Gastroesophageal sphincter (tissue), 4 donors: Measurements from ENCODE around the gene PHACTR1. TPM values are rescaled to one million over a fixed set of nuclear protein-coding genes. Genes with fewer than 3 reads are reported as not detected.

Experiments
- ATAC-seq: fragments of 150-250 bp; one replicate; pipeline ENCODE4 v1.9.1; 2016; ENCODE audit warnings: mild to moderate bottlenecking, moderate library complexity
- H3K27ac ChIP-seq, 4 donors: fragments of 200-600 bp; sonication (generic) in 3 of 4; 1 replicate in 3 of 4; 2 replicates in 1 of 4; pipeline ENCODE4 v1.5.1; 2016 to 2019
- H3K27me3 ChIP-seq: fragments of 200-600 bp; sonication (generic); one replicate; pipeline ENCODE4 v1.5.1; 2019
- H3K36me3 ChIP-seq, 2 donors: fragments of 200-600 bp; sonication (generic); one replicate each; pipeline ENCODE4 v1.5.1; 2019; ENCODE audit warnings: control low read depth in 1 of 2
- H3K4me1 ChIP-seq, 3 donors: fragments of 200-600 bp; sonication (generic); 1 replicate in 2 of 3; 2 replicates in 1 of 3; pipeline ENCODE4 v1.5.1; 2016 to 2019; ENCODE audit warnings: control low read depth in 2 of 3
- H3K4me3 ChIP-seq, 2 donors: fragments of 200-600 bp; sonication (generic); one replicate each; pipeline ENCODE4 v1.5.1; 2019; ENCODE audit warnings: mild to moderate bottlenecking in 1 of 2, moderate library complexity in 1 of 2
- H3K9me3 ChIP-seq, 3 donors: fragments of 200-600 bp; sonication (generic); one replicate each; pipeline ENCODE4 v1.5.1; 2017 to 2019; ENCODE audit warnings: control low read depth in 2 of 3
- EP300 ChIP-seq: sonication (generic); formaldehyde crosslinking; IDR thresholded peaks from one replicate; pipeline ENCODE4 v1.6.1; 2017; ENCODE audit warnings: antibody characterized with exemption, mild to moderate bottlenecking
- POLR2A ChIP-seq, 2 donors: fragments of 450-650 bp; IDR thresholded peaks; one replicate each; pipeline ENCODE4 v1.6.1; 2017; ENCODE audit warnings: antibody characterized with exemption in 2 of 2, mild to moderate bottlenecking in 2 of 2, moderate library complexity in 1 of 2
- POLR2AphosphoS5 ChIP-seq: sonication (generic); formaldehyde crosslinking; IDR thresholded peaks from one replicate; pipeline ENCODE4 v1.6.1; 2017; ENCODE audit warnings: antibody characterized with exemption
- WGBS, 2 donors: methylation state at CpG; one replicate each; pipeline ENCODE4 v1.1.5; 2018; ENCODE audit warnings: low coverage in 1 of 2; 5-methylcytosine and 5-hydroxymethylcytosine counted together
- total RNA-seq, 4 donors: library from RNA; depleted of rRNA; stranded (reverse); fragments of >200 nt; gene quantifications; one replicate each; pipeline ENCODE4 v1.1.0, GENCODE V29; 2016
- TF ChIP-seq, protein P1 (sequence below), 4 experiments: fragments of 200-600 bp in 2 of 4; fragments of 450-650 bp in 2 of 4; sonication (generic) in 1 of 4; IDR thresholded peaks; one replicate each; pipeline ENCODE4 v1.5.1; 2017 to 2019; ENCODE audit warnings: antibody characterized with exemption in 4 of 4, mild to moderate bottlenecking in 2 of 4, moderate library complexity in 2 of 4

The PHACTR1 gene
- total RNA-seq, 4 donors from 2014 or later, result 0.20 to 27.3 (median 2.2) TPM

DNA sequence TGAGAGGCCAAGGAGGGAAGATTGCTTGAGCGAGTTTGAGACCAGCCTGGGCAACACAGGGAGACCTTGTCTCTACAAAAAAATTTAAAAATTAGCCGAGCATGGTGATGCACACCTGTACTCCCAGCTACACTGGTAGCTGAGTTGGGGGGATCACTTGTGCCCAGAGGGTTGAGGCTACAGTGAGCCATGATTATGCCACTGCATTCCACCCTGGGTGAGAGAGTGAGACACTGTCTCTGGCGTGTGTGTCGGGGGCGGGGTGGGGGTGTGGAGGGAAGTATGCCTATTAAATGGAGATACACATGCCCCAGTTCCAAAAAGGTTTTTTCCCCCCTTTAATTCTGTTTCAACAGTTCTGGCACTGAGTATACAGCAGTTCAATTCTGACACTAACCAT is 388.6 kb downstream of the PHACTR1 start:
- H3K36me3 ChIP-seq, result no peaks in the 10 kb centered on the region
- H3K4me3 ChIP-seq, result no peak overlapping the region
- peaks cover 0 to under 1% (median 0%) of the 10 kb centered on the region in 3 donors for H3K9me3 ChIP-seq
- no peak overlapping the region for H3K27ac ChIP-seq
- H3K4me1 ChIP-seq, result no peaks in the 10 kb centered on the region
- TF ChIP-seq, protein P1, sequence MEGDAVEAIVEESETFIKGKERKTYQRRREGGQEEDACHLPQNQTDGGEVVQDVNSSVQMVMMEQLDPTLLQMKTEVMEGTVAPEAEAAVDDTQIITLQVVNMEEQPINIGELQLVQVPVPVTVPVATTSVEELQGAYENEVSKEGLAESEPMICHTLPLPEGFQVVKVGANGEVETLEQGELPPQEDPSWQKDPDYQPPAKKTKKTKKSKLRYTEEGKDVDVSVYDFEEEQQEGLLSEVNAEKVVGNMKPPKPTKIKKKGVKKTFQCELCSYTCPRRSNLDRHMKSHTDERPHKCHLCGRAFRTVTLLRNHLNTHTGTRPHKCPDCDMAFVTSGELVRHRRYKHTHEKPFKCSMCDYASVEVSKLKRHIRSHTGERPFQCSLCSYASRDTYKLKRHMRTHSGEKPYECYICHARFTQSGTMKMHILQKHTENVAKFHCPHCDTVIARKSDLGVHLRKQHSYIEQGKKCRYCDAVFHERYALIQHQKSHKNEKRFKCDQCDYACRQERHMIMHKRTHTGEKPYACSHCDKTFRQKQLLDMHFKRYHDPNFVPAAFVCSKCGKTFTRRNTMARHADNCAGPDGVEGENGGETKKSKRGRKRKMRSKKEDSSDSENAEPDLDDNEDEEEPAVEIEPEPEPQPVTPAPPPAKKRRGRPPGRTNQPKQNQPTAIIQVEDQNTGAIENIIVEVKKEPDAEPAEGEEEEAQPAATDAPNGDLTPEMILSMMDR (IDR thresholded peaks at IDR 0.05), result no peak
- TF ChIP-seq EP300 (no peak), POLR2AphosphoS5 (no peak), POLR2A (IDR thresholded peaks at IDR 0.05) (no peak)
- H3K27me3 ChIP-seq, result peaks cover 10% of the 10 kb centered on the region
- ATAC-seq, result no peak
- 76 to 94% methylated on average over 2 to 5 of the region's 5 CpGs for WGBS, 2 donors

DNA sequence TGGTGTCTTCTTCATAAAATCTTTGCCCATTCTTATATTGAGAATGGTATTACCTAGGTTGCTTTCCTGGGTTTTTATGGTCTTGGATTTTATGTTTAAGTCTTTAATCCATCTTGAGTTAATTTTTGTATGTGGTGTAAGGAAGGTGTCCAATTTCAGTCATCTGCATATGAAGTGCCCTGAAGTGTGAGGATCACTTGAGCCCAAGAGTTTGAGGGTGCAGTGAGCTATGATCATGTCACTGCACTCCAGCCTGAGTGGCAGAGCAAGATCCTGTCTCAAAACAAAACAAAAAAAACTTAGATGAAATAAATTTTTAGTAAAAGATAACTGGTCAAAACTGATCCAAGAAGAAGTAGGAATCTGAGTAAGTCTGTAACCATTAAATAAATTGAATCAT is 396.4 kb downstream of the PHACTR1 start:
- TF ChIP-seq POLR2AphosphoS5 (no peak), POLR2A (IDR thresholded peaks at IDR 0.05) (no peak), EP300 (no peak)
- TF ChIP-seq, protein P1 (IDR thresholded peaks at IDR 0.05), result no peak
- Histone ChIP-seq H3K27ac (no peak overlapping the region), H3K27me3 (no peaks in the 10 kb centered on the region), H3K4me1 (peaks cover 0 to 4% (median 0%) of the 10 kb centered on the region in 3 donors), H3K36me3 (no peaks in the 10 kb centered on the region), H3K9me3 (peaks cover 0 to 9% (median 0%) of the 10 kb centered on the region in 3 donors), H3K4me3 (no peak overlapping the region)
- ATAC-seq, result no peak

DNA sequence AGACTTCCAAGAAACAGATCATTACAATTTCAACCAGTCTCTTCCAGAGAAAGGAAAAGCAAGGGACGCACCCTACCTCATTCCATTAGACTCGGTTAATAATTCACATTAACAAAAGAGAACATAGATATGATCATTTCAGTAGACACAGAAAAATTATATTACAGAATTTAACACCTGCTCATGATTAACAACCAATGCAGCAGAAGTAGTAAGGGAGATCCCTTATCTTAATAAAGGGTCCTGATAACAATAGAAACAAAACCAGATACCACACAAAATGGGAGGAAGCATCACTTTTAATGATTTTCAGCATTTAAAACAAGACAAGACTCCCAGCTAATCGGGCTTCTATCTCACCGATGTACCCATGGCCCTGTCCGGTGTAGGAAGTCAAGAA is 396.8 kb downstream of the PHACTR1 start:
- H3K27ac ChIP-seq, result no peak overlapping the region
- H3K36me3 ChIP-seq, result no peaks in the 10 kb centered on the region
- peaks cover 0 to 4% (median 0%) of the 10 kb centered on the region in 3 donors for H3K4me1 ChIP-seq
- TF ChIP-seq POLR2AphosphoS5 (no peak), EP300 (no peak), POLR2A (IDR thresholded peaks at IDR 0.05) (no peak)
- TF ChIP-seq, protein P1 (IDR thresholded peaks at IDR 0.05), result no peak
- H3K27me3 ChIP-seq, result no peaks in the 10 kb centered on the region
- WGBS, 2 donors, result 84 to 95% methylated on average over 5 of the region's 5 CpGs
- H3K9me3 ChIP-seq, result peaks cover 0 to 9% (median 0%) of the 10 kb centered on the region in 3 donors
- H3K4me3 ChIP-seq, result no peak overlapping the region
- ATAC-seq, result no peak

DNA sequence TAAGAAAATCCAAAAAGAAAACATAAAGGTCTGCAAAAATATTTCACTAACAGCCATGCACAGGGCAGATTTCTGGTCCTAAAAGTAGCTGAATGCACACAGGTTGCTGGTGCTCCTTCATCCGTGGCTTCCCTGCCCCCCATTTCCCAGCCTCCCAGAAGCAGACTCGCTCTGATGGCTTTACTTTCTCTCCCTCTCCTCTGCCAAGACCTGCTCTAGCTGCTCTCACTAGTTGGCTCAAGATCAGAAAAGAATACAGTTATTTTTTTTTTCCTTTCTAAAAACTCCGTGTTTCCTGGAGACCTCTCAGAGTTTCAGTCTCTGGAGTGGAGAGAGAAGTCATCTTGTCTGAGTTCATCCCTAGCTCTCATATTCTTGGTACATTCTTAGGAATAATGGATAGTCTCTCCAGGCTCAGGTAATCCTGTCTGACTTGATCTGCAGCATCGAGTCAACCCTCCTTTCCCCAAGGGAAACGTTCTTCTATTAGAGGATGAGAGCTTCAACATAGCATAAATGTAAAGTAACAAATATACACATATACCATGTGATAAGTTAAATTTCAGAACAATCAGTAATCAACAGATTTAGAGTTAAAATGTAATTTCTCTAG is 397.5 kb downstream of the PHACTR1 start:
- TF ChIP-seq, protein P1 (IDR thresholded peaks at IDR 0.05), result no peak
- TF ChIP-seq POLR2A (IDR thresholded peaks at IDR 0.05) (no peak), POLR2AphosphoS5 (no peak), EP300 (no peak)
- H3K4me3 ChIP-seq, result no peak overlapping the region
- no peaks in the 10 kb centered on the region for H3K36me3 ChIP-seq
- WGBS, 2 donors, result 7 to 10% methylated on average over 3 to 5 of the region's 5 CpGs
- H3K9me3 ChIP-seq, result peaks cover 0 to 9% (median 0%) of the 10 kb centered on the region in 3 donors
- no peak for ATAC-seq
- H3K27me3 ChIP-seq, result no peaks in the 10 kb centered on the region
- no peak overlapping the region for H3K27ac ChIP-seq
- H3K4me1 ChIP-seq, result peaks cover 0 to 4% (median 0%) of the 10 kb centered on the region in 3 donors

DNA sequence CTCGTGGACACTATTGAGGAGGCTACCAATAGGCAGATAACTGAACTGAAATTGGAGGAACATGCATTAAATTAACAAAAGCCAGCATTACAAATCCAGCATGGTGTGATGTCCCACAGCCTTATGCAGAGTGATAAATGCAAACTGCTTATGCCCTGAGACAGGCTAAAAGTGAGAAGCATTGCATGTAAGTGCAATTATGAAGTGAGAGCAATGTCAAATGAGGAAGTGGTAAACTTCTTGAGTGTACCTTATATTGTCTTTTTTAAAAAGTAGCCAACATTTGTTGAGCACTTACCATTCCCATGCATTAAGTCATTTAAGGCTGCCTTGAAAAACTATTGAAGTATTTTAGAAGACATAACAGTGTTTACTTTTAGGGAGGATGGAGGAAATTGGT is 399.6 kb downstream of the PHACTR1 start:
- ATAC-seq, result no peak
- no peaks in the 10 kb centered on the region for H3K9me3 ChIP-seq
- H3K36me3 ChIP-seq, result no peaks in the 10 kb centered on the region
- H3K4me1 ChIP-seq, result peaks cover 0 to 4% (median 0%) of the 10 kb centered on the region in 3 donors
- no peak overlapping the region for H3K27ac ChIP-seq
- TF ChIP-seq POLR2AphosphoS5, result no peak
- TF ChIP-seq POLR2A (IDR thresholded peaks at IDR 0.05), result no peak
- no peak for TF ChIP-seq EP300
- TF ChIP-seq, protein P1 (IDR thresholded peaks at IDR 0.05), result no peak
- WGBS, 2 donors, result 86 to 100% methylated on average over 1 of the region's 1 CpG
- no peak overlapping the region for H3K4me3 ChIP-seq
- H3K27me3 ChIP-seq, result peaks cover 8% of the 10 kb centered on the region
